Urothelium cell line (cell line): ENCODE data around the gene ZNF524.
A peak's percentile ranks its signal among the peaks of the same experiment; 100 is the strongest.
"Not testable (repeated sequence)": the region's sequence is repeated elsewhere in the genome, so short reads cannot be mapped to it uniquely, and the experiment has no call there.

ENCODE experiments used
- DNase-seq: peaks from one replicate; pipeline ENCODE4 v3.0.0; 2011; ENCODE audit warnings: low spot score, mixed read lengths
- FAIRE-seq: peaks from 2 replicates; lab custom pipeline; 2011; peaks lifted over from hg19 to GRCh38; lab: Jason Lieb, UNC

Gene ZNF524

DNA sequence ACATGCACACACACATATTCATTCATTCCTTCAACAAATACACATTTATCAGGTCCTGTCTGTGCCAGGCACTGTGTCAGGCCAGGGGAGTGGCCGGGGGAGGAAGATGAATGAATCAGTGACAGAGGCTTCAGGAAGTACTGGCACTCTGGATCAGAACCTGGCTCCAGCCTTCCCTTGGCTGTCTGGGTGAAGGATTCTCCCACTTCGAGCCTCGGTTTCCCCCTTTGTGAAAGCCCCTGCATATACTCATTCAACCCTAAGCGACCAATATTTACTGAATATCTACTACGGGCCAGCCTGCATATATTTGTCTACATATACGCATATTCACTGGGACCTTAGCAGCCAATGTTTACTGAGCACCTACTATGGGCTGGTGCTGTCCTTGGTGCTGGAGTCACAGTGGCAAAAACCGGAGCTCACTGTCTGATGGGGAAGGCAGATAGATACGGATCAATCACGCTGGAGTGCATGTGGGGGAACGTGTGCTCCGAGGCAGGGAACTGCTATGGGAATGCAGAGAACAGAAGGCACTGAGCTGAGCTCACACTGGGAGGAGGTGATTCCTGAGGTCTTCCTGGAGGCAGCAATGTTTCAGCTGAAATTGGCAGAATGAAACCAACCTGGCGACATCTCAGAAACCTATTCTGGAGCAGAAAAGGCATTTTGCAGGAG is 18.8 kb upstream of the ZNF524 start:
- FAIRE-seq = no peak
- DNase-seq = no peak

DNA sequence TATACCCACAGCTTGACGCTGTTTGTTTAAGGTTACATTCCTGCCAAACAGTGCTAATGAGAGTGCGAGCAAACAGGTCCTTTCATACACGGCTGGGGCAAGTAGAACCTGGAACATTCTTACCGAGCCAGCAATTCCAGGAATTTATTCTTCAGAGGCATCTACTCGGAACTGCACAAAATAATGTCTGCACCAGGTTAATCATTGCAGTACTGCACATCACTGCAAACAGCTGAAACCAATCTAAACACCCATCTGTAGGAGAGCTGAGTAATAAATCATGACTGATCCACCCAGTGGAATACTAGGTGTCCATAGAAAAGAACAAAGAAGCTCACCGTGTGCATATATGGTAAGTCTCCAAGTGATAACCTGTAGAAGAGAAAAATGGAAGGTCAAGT is 18.3 kb upstream of the ZNF524 start:
- FAIRE-seq (no peak), DNase-seq (no peak)

DNA sequence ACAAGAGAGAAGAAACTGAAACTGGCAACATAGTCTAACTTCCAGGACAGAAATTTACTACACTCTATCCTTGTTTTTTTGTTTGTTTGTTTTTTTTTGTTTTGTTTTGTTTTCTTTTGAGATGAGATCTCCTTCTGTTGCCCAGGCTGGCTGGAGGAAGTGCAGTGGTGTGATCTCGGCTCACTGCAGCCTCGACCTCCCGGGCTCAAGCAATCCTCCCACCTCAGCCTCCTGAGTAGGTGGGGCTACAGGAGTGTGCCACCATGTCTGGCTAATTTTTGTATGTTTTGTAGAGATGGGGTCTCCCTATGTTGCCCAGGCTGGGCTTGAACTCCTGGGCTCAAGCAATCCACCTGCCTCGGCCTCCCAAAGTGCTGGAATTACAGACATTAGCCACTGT is 17.8 kb upstream of the ZNF524 start:
- FAIRE-seq, DNase-seq: not testable (repeated sequence)

DNA sequence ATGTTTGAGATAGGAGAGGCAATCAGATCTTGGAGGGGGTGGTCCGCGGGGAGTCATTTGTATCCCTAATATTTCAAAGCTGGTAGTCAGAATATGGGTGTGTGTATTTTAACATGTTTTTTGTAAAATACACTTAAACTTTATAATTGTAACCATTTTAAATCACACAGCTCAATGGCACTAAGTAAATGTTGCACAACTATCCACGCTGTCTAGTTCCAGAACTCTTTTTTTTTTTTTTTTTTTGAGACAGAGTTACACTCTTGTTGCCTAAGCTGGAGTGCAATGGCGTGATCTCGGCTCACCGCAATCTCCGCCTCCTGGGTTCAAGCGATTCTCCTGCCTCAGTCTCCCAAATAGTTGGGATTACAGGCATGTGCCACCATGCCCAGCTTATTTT is 16.2 kb upstream of the ZNF524 start:
- not testable (repeated sequence) for FAIRE-seq, DNase-seq

DNA sequence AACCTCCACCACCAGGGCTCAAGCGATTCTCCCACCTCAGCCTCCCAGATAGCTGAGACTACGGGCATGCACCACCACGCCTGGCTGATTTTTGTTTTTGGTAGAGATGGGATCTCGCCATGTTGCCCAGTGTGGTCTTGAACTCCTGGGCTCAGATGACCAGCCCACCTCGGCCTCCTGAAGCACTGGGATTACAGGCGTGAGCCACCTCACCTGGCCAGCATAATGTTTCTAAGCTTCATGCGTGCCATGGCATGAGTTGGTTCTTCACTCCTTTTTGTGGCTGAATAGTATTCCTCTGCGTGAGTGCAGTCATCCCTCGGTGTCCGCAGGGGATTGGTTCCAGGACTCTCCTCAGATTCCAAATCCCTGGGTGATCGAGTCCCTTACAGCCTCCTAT is 15.2 kb upstream of the ZNF524 start:
- no peak for FAIRE-seq
- no peak for DNase-seq

DNA sequence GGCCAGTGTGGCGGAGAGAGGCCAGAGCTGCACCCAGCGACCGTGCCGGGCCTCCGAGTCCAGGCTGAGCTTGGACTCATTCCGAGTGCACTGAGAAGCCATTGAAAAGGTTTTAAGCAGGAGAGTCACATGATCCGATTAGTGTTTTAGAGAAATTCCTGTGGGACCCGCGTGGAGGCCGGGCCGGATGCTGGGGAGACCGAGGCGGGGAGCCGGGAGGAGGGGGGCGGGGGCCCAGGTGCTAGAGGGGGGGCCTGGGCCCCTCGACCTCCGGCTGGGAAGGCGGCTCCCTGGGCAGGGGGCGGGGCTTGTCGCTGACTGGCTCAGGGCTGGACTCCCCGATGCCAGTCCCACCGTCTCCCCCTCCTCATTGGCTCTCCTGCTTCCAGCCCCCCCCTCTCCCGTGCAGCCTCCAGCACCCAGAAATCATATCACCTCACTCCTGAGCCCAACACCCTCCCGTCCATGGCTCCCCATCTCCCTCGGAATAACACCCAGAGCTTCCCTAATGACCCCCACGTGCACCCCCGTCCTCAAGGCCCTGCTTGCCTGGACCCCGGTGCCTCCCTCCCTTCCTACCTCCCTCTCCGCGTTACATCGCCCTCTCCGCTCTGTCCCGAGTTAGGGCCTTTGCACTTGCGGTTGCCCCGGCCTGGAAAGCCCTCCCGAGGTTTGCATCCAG is 14.3 kb upstream of the ZNF524 start:
- peak; percentile 78 for FAIRE-seq

DNA sequence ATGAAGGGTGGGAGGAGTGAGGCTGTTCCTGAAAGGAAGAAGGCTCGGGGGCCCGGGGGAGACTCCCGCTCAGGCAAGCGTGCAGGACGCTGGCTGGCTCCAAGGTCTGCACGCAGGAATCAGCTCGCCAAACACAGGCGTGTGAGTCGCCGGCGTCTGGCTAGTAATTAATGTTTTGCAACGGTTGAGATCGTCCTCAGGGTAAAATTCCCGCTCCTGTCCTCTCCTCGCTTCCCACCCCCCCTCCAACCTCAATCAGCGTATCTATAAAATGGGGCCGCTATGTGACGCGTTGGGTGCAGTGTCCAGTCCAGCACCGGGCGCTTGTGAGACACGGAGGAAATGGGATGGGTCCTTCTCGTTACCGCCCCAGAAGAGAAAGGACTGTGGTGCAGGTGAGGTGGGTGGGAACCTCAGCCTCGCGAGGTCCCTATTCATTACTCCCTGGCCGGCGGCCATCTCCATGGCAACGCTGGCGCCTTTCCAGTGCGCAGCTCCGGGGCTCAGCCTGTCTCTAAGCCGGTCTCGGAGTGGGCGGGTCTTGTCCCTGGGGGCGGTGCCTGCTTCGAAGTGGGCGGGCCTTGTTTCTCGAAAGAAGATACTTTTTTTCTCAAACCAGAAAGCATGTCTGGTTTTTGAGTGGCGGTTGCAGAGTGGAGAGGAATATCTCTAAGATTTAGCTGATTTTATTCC is 13.0 kb upstream of the ZNF524 start:
- FAIRE-seq (peak; percentile 81), DNase-seq (peak; percentile 96)

More for the DNA sequence above, 14.3 kb upstream of the ZNF524 start:
- DNase-seq = peak; percentile 87

DNA sequence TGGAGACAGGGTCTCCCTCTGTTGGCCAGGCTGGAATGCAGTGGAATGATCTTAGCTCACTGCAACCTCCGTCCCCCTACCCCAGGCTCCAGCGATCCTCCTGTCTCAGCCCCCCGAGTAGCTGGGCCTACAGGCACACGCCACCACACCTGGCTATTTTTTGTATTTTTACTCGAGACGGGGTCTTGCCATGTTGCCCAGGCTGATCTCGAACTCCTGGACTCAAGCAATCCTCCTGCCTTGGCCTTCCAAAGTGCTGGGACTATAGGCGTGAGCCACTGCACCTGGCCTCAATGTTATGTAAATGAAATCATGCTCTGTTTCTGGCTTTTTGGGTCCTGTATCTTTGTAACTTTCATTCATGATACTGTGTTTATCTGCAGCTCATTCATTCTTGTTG is 11.3 kb upstream of the ZNF524 start:
- FAIRE-seq (no peak), DNase-seq (no peak)

DNA sequence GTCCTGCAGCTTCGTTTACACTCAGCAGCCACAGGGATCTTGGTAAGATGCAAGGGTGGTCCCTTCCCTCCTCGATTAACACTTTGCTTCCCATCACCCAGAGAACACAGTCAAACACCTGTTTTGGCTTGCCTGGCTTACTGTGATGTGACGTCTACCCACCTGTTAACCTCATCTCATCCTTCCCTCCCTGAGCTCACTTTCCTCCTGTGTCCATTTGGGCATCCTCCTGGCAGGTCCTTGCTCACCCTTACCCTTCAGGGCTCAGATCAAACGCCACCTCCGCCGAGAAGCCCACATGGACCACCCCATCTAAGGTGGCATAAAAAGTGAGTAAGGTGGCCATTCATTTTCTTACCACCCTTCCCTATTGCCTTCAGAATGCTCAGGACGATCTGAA is 10.0 kb upstream of the ZNF524 start:
- DNase-seq (no peak), FAIRE-seq (no peak)

DNA sequence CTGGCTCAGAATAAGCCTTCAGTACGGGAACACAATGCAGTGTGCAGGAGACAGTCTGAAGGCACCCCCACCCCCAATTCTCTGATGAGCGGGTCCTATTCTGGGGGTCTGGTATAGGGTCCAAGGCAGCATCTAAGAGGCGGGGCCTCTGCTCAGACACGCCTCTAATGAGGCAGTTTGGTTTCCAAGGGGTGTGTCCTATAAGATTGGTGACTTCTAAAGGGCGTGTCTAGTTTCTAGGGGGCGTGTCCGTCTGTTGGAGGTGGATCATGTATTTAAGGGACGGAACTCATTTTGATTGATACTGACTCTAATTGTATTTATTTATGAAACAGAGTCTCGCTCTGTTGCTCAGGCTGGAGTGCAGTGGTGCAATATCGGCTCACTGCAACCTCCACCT is 9.5 kb upstream of the ZNF524 start:
- DNase-seq = no peak

DNA sequence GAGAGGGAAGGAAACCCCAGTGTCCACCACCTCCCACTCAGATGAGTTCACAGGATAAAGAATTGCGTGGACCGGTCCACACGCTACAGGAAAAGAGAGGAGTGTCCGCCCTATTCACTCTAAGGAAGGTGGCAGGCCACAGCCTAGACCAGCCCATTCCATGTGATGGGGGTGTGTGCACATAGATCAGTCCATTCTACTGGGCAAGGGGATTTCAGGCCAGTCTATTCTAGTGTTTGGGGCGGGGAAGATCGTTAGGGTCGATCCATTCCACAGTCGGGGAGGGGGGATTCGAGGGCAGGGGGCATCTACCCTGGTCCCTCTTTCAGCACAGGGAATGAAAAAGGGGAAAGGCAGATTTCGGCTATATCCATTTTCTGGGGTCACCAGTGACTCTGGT is 8.5 kb upstream of the ZNF524 start:
- DNase-seq (no peak), FAIRE-seq (no peak)

More for the DNA sequence above, 9.5 kb upstream of the ZNF524 start:
- no peak for FAIRE-seq

DNA sequence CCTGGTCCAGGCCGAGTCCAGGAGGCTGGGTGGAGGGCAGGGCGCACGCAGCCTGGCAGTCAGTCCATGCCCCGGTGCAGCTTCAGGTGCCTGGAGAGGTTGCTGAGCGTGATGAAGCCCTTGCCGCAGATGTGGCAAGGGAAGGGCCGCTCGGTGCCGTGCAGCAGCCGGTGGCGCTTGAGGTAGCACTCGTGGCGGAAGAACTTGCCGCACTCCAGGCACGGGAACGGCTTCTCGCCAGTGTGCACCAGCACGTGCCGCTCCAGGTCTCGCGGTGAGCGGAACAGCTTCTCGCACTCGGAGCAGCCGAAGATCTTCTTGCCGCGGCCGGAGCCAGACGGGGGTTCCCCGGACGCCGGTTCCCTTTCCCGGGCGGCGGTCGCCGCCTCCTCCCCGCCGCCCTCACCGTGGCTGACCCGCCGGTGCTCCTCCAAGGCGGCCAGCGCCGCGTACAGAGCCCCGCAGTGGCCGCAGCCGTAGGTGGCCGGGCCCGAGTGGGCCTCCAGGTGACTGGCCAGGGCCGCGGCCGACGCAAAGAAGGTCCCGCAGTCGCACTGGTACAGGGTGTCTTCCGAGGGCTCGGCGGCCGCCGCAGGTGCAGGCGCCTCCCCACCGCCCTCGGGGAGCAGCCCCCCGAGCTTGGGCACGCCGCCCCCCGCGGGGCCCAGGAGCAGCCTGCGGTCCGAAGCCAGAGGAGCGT is 7.5 kb upstream of the ZNF524 start:
- DNase-seq (no peak), FAIRE-seq (no peak)

DNA sequence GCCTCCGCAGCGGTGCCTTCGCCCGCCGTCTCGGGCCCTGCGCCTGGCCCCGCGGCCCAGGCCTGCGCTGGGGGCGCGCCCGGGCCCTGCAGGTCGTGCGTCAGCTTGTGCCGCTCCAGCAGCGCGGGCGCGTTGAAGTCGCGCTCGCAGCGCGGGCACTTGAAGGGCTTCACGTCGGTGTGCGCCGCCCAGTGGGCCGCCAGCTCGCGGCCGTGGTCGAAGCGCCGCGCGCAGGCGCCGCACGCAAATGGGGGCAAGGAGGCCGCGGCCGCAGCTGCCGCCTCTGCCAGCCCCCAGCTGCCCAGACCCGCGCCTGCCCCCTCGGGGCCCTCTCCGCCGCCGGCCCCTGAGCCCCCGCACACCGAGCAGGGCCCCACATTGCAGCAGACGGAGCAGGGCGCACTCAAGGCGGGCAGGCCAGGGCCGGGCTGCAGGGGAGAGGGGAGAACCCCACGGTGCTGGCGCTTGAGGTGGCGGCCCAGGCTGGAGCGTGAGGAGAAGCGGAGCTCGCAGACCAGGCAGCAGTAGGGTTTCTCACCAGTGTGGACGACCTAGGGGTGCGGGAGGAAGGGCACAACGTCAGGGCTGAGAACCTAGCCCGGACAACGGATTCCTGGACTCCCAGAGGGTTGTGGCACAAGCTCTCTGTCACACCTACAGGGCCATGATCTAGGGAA is 6.9 kb upstream of the ZNF524 start:
- no peak for DNase-seq
- no peak for FAIRE-seq

DNA sequence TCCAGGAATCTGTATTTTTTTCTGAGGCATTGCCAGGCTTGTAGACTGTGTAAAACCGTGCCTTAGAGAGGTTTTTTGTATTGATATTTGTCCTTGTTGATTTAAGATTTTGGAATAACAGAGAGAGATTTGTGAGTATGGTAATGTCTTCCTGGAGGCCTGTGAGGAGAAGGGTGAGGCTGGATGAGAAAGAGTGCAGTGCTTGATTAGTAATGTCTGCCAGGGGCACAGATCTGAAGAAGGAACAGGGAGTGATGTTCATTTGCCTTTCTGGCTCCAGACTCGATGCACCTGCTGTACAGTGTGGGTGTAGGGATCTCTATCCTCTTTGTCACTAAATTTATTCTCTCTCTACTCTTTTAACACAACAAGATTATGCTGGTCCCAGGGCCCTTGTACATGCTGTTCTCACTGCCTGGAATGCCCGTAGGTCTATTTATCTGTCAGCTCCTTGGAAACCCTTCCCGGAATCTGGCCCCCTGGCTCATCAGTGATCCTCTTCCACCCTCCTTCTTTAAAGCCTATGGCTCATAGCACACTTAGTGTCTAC is 5.0 kb upstream of the ZNF524 start:
- DNase-seq (no peak), FAIRE-seq (no peak)

DNA sequence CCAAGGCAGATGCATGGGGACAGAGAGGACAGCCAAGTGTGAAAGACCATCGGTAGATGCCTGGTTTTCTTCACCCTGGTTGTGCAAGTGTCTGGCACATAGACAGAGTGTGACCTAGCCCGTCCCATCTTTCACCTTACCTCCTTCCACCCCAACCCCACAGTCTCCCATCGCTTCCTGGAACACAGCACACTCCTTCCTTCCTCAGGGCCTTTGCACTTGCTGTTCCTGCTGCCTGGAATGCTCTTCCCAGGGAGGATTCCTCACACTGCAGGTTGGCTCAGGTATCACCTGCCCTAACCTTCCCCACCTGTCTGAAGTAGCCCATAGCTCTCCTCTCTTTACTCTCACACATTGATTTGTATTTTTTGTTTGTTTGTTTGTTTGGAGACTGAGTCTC is 3.8 kb upstream of the ZNF524 start:
- DNase-seq (no peak), FAIRE-seq (no peak)

DNA sequence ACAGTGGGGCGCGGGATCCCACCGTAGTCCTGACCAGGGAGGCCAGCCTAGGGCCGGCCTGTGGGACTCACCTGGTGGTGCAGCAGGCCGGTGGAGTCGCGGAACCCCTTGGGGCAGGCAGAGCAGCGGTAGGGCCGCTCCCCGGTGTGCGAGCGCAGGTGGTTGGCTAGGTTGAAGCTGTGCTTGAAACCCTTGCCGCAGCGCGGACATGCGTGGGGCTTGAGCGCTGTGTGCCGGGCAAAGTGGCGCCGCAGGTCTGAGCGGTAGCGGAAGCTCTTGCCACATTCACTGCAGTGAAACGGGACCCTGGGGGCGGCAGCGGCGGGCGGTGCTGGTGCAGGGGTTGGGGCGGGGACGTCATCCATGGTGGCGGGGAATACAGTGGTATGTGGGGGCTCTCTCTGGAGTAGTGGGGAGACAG is 2.6 kb upstream of the ZNF524 start:
- DNase-seq (no peak), FAIRE-seq (no peak)

DNA sequence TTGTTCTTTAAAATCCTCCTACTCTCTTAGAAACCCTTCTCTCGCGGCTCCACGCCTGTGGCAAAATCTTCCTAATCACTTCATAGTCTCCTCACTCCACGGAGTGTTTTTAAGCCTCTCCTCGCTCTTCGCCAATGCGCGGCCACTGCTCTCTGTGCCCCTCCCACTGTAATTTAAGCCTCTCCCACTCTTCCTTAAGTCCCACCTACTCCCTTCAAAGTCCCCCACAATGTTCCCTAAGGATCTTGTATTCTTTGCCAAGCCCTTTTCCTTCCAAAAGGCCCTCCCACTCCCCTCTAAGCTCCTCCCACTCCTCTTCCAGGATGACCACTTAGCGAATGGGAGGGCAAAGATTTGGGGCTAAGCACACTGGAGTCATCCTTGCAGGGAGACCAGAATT is 2.1 kb upstream of the ZNF524 start:
- FAIRE-seq (no peak), DNase-seq (no peak)

DNA sequence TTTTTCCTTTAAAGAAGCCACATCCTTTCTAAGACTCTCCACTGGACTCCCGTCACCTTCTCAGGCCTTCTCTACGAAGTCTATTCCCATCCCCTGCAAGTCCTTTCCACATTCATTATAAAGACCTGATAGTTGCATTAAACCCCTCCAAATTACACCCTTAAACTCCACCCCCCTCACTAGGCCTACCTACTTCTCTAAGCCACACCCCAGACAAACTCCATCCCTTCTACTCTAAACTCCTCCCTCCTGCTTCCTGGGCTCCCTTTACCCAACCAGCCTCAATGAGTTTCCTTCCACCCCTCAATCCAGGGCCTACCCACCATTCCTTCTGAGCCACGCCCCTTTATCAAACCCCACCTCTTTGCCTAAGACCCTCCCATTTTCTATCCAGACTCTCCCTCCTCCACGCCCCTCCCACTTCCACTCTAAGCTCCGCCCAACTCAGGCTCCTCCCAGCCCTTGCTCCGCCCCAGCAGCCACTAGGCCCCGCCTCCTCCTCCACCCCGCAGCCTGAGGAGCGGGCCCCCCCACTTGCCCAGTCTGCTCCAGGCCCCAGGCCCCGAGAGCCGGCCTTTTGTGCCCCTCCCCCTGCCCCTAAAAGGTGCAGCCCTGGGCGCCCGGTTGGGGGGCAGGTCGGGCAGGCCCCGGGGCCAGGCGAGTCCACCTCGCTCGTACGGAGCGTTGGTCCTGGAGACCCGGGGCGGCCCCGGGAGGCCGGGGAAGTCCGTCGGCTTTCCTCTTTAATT is 1.2 kb upstream of the ZNF524 start:
- FAIRE-seq = no peak
- DNase-seq = peak; percentile 85

DNA sequence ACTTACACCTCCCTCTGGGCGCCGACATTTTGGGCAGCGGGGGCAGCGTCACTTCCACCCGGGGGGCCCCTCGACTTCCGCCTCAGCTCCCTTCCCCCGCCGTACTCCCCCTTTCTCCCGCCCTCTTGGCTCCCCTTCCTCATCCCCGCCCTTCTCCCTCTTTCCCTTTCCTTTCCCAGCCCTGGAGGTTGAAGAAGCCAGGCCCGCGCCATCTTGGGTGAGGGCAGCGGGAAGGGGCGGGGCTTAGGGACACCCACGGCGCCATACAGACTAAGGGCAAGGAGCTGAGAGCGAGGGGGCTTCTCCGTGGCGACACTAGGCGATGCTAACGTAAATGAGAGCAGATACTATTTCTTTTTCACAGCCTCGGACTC is 633 bp upstream of the ZNF524 start, which contains the start of gene FIZ1:
Gene FIZ1 (minus strand): TSS at position 50 of the 374 bp plus-strand sequence. CDS start 1,652 bp downstream, outside the sequence.
- FAIRE-seq (no peak), DNase-seq (peak; percentile 90)

DNA sequence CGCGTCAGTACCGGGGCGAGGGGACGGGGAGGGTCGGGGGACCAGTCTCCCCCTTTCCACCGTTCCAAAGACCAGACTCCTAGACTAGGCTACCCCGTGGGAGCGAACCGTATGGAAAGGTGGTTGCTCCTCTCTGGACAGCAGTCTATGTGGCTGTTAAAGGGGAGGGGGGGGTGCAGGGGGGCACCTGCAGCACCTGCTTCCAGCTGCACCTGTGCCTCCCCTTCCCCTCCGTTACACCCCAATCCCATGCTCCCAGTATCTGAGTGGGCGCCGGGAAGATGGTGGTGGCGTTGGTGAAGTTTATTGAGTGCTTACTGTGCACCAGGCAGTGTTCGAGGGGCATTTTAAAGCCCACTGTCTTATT is 557 bp downstream of the ZNF524 start:
- DNase-seq (no peak), FAIRE-seq (no peak)
